Peyer's patch (tissue), 4 donors: ENCODE data around the gene EPB41L4A. TPM values are rescaled to one million over a fixed set of nuclear protein-coding genes. Genes with fewer than 3 reads are reported as not detected.

Experiments used
- DNase-seq, 3 donors: peaks; one replicate each; pipeline ENCODE4 v3.0.0-alpha.2; 2017 to 2019
- H3K27ac ChIP-seq, 4 donors: fragments of 200-600 bp; sonication (generic); one replicate each; pipeline ENCODE4 v1.5.1; 2016 to 2019
- H3K27me3 ChIP-seq, 2 donors: fragments of 200-600 bp; sonication (generic); one replicate each; pipeline ENCODE4 v1.5.1; 2019
- H3K36me3 ChIP-seq, 3 donors: fragments of 200-600 bp; sonication (generic); one replicate each; pipeline ENCODE4 v1.5.1; 2016 to 2019
- H3K4me1 ChIP-seq, 4 donors: fragments of 200-600 bp; sonication (generic); one replicate each; pipeline ENCODE4 v1.5.1; 2016 to 2019
- H3K4me3 ChIP-seq, 4 donors: fragments of 200-600 bp; sonication (generic); 1 replicate in 3 of 4; 2 replicates in 1 of 4; pipeline ENCODE4 v1.5.1; 2016 to 2019; ENCODE audit warnings: mild to moderate bottlenecking in 1 of 4
- H3K9me3 ChIP-seq, 4 donors: fragments of 200-600 bp; sonication (generic); one replicate each; pipeline ENCODE4 v1.5.1; 2016 to 2019; ENCODE audit warnings: mild to moderate bottlenecking in 1 of 4
- CTCF ChIP-seq, 6 experiments: fragments of 450-650 bp in 4 of 6; fragments of 200-600 bp in 2 of 6; sonication (generic) in 1 of 6; IDR thresholded peaks; one replicate each; pipeline ENCODE4 v1.5.1; 2017 to 2019; ENCODE audit warnings: antibody characterized with exemption in 6 of 6, mild to moderate bottlenecking in 3 of 6, moderate library complexity in 1 of 6
- POLR2A ChIP-seq, 2 donors: fragments of 450-650 bp; IDR thresholded peaks; one replicate each; pipeline ENCODE4 v1.5.1; 2017; ENCODE audit warnings: antibody characterized with exemption in 2 of 2, mild to moderate bottlenecking in 2 of 2, moderate library complexity in 2 of 2
- total RNA-seq, 4 donors: library from RNA; depleted of rRNA; stranded (reverse); fragments of >200 nt; gene quantifications; one replicate each; pipeline ENCODE4 v1.1.0, GENCODE V29; 2016

EPB41L4A gene
- total RNA-seq, 4 donors from 2014 or later = 3.3 to 28.9 (median 9.0) TPM

GRCh38 chr5:112123086-112123485 is 296.0 kb downstream of the EPB41L4A start:
- no peaks in the 10 kb centered on the region for H3K9me3 ChIP-seq
- H3K27me3 ChIP-seq = no peaks in the 10 kb centered on the region
- no peaks in the 10 kb centered on the region for H3K36me3 ChIP-seq
- no peak for TF ChIP-seq POLR2A (IDR thresholded peaks at IDR 0.05)
- no peak for TF ChIP-seq CTCF (IDR thresholded peaks at IDR 0.05)
- H3K27ac ChIP-seq = no peak overlapping the region
- no peak for DNase-seq
- no peak overlapping the region for H3K4me3 ChIP-seq
- no peaks in the 10 kb centered on the region for H3K4me1 ChIP-seq

DNA sequence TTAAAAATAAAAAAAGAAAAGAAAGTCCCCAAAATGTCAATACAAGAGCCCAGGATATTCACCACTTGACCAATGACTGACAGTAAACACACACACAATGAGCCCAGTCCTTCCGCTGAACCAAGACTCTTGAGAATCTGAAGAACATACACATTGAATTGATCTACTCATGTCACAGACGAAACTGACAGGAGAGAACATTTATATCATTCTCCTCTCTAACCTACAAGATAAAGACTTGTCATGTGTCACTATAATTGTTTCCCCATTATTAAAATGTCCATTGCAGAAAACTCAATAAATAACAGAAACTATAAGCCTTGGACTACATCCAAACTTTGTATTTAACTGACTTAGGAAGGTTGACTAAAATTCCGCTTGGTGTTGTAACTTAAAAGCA is 296.7 kb downstream of the EPB41L4A start:
- Histone ChIP-seq H3K4me1 (no peaks in the 10 kb centered on the region), H3K27me3 (no peaks in the 10 kb centered on the region), H3K4me3 (no peak overlapping the region), H3K36me3 (no peaks in the 10 kb centered on the region), H3K27ac (no peak overlapping the region), H3K9me3 (no peaks in the 10 kb centered on the region)
- DNase-seq = no peak
- TF ChIP-seq CTCF (IDR thresholded peaks at IDR 0.05) (no peak), POLR2A (IDR thresholded peaks at IDR 0.05) (no peak)

DNA sequence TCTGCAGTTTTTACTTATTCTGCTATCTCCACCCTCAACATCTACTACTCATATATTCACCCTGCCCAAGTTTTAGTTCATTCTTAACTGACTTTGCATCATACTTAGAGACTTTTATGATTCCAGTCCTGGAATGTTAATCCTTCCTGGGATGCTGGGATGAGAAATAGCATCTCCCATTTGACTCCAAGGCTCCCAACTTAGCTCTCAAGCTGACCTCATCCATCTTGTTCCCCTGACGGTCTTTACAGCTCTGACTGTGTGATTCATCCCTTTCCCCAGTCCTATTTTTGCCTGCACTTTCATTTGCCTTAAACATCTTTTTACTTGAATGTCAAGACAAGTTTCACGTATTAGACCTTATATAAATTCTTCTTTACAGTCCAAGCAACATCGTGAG is 297.8 kb downstream of the EPB41L4A start:
- TF ChIP-seq CTCF (IDR thresholded peaks at IDR 0.05) = no peak
- no peak for TF ChIP-seq POLR2A (IDR thresholded peaks at IDR 0.05)
- no peak overlapping the region for H3K27ac ChIP-seq
- H3K36me3 ChIP-seq = no peaks in the 10 kb centered on the region
- no peaks in the 10 kb centered on the region for H3K9me3 ChIP-seq
- no peaks in the 10 kb centered on the region for H3K27me3 ChIP-seq
- no peaks in the 10 kb centered on the region for H3K4me1 ChIP-seq
- H3K4me3 ChIP-seq = no peak overlapping the region
- DNase-seq = no peak

DNA sequence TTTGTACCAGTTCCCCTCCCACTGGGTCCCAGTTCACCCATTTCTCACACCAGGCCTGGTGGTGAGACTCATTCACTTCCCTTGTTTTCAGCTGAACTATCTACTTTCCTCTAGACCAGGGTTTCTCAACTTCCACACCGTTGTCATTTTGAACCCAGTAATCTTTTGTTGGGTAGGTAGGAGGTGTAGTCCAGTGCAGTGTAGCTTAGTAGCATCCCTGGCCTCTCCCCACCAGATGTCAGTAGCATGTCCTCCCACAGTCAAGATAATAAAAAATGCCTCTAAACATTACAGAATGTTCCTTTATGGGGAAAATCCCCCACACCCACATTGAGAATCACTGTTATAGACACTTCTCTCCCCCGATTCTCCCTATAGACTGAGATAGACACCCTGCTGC is 299.1 kb downstream of the EPB41L4A start:
- DNase-seq = no peak
- Histone ChIP-seq H3K27me3 (no peaks in the 10 kb centered on the region), H3K4me3 (no peak overlapping the region), H3K4me1 (no peaks in the 10 kb centered on the region), H3K9me3 (no peaks in the 10 kb centered on the region), H3K27ac (no peak overlapping the region), H3K36me3 (no peaks in the 10 kb centered on the region)
- no peak for TF ChIP-seq CTCF (IDR thresholded peaks at IDR 0.05)
- no peak for TF ChIP-seq POLR2A (IDR thresholded peaks at IDR 0.05)

DNA sequence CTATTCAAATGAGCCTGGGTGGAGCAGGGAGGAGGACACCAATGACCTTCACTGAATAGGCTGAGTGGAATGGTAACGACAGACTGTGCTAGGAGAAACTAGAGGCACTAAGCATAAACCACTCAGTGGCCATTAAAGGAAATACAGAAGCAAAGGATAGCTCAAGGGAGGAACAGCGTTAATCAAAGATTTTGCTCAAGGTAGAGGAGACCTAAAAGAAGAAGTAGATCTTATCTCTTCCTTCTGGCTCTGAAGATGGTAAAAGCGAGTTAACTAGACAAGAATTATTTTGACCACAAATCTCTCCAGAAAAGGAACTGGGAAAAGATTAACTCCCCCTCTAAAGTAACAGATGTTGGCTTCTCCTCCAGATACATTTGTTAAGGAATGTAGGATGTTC is 299.6 kb downstream of the EPB41L4A start:
- Histone ChIP-seq H3K4me3 (no peak overlapping the region), H3K27ac (no peak overlapping the region), H3K27me3 (no peaks in the 10 kb centered on the region), H3K4me1 (no peaks in the 10 kb centered on the region), H3K36me3 (no peaks in the 10 kb centered on the region), H3K9me3 (no peaks in the 10 kb centered on the region)
- no peak for TF ChIP-seq CTCF (IDR thresholded peaks at IDR 0.05)
- no peak for TF ChIP-seq POLR2A (IDR thresholded peaks at IDR 0.05)
- no peak for DNase-seq

DNA sequence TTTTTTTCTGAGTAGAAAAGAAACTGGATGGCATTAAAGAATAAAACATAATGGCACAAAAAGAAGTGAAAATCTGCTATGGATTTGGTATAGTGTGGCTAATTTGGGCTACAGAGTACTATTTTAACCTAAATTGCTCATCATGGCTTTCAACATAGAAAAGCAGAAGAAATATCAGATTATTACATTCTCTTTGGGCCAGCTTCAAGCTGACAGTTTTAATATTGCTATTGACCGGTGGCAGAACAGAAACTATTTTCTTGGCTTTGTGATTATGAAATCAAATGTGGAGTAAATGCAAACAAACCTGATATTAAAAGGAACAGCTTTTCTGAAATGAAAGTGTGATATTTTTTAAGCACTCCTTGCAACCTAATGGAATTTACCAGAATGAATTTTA is 301.5 kb downstream of the EPB41L4A start:
- Histone ChIP-seq H3K36me3 (no peaks in the 10 kb centered on the region), H3K4me1 (no peaks in the 10 kb centered on the region), H3K27ac (no peak overlapping the region), H3K27me3 (no peaks in the 10 kb centered on the region), H3K9me3 (no peaks in the 10 kb centered on the region), H3K4me3 (no peak overlapping the region)
- TF ChIP-seq CTCF (IDR thresholded peaks at IDR 0.05) = no peak
- TF ChIP-seq POLR2A (IDR thresholded peaks at IDR 0.05) = no peak
- DNase-seq = no peak
